ENCODE data around the gene GLIS2. TPM values are rescaled to one million over a fixed set of nuclear protein-coding genes. Genes with fewer than 3 reads are reported as not detected.
A peak's percentile ranks its signal among the peaks of the same experiment; 100 is the strongest.

GLIS2 gene
- total and polyA plus RNA-seq, 3 donors from 2014 or later = 4.8 to 15.0 (median 6.7) TPM

- WGBS, 2 donors = 78 to 80% methylated on average over 9 to 12 of the region's 12 CpGs
- Histone ChIP-seq H3K27ac (no peak overlapping the region), H3K4me1 (peaks cover 7% of the 10 kb centered on the region), H3K27me3 (no peaks in the 10 kb centered on the region), H3K36me3 (ENCODE audit: low read depth, missing control alignments) (no peaks in the 10 kb centered on the region), H3K9me3 (no peaks in the 10 kb centered on the region), H3K4me3 (no peak overlapping the region)
- intact Hi-C loops (cut with DNase I; ENCODE audit: low total_unique reads) = no loop called here
- TF ChIP-seq, protein P1, sequence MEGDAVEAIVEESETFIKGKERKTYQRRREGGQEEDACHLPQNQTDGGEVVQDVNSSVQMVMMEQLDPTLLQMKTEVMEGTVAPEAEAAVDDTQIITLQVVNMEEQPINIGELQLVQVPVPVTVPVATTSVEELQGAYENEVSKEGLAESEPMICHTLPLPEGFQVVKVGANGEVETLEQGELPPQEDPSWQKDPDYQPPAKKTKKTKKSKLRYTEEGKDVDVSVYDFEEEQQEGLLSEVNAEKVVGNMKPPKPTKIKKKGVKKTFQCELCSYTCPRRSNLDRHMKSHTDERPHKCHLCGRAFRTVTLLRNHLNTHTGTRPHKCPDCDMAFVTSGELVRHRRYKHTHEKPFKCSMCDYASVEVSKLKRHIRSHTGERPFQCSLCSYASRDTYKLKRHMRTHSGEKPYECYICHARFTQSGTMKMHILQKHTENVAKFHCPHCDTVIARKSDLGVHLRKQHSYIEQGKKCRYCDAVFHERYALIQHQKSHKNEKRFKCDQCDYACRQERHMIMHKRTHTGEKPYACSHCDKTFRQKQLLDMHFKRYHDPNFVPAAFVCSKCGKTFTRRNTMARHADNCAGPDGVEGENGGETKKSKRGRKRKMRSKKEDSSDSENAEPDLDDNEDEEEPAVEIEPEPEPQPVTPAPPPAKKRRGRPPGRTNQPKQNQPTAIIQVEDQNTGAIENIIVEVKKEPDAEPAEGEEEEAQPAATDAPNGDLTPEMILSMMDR (IDR thresholded peaks at IDR 0.05) = no peak
- TF ChIP-seq POLR2A (IDR thresholded peaks at IDR 0.05) = no peak
- no peak for DNase-seq
Observed at GRCh38 chr16:4337540-4338088, 21.7 kb downstream of the GLIS2 start.

- Histone ChIP-seq H3K27ac (no peak overlapping the region), H3K27me3 (no peaks in the 10 kb centered on the region), H3K4me1 (peaks cover 7% of the 10 kb centered on the region), H3K36me3 (ENCODE audit: low read depth, missing control alignments) (no peaks in the 10 kb centered on the region), H3K4me3 (no peak overlapping the region), H3K9me3 (no peaks in the 10 kb centered on the region)
- intact Hi-C loops (cut with DNase I; ENCODE audit: low total_unique reads) = no loop called here
- no peak for TF ChIP-seq POLR2A (IDR thresholded peaks at IDR 0.05)
- TF ChIP-seq, protein P1 (IDR thresholded peaks at IDR 0.05) = no peak
- DNase-seq = no peak
- WGBS, 2 donors = 81 to 87% methylated on average over 3 to 12 of the region's 12 CpGs
Observed at GRCh38 chr16:4338125-4338582, 22.3 kb downstream of the GLIS2 start.

DNA sequence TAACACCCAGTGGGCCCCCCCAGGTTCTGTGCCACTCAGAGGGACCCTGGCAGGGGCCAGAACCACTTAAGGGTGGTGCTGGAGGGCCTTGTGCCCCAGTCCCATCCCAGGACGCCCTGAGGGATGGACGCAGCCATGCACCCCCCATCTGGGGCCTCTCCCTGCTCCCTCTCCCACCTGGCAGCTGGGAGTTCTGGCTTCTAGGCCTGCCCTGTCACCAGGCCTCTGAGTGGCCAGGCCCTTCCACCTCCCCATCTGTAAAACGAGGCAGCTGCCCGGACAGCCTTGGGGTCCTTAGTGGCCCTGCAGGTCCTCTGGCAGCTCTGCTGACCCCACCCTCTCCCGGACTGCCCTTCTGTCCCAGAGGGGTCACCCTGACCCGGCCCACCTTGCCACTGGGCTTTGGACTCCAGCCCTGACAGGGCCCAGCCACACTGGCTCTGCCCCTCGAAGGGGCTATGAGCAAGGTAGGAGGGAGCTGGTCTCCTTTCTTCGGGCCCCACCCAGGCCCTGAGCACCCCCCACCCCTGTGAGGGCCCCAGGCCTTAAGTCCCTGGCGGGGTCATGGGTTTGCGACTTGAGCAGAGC lies 22.9 kb downstream of the GLIS2 start:
- Histone ChIP-seq H3K4me3 (no peak overlapping the region), H3K27ac (peak overlapping the region in 1 of 2 donors; percentile 13), H3K4me1 (peaks cover 7% of the 10 kb centered on the region), H3K27me3 (no peaks in the 10 kb centered on the region), H3K36me3 (ENCODE audit: low read depth, missing control alignments) (no peaks in the 10 kb centered on the region), H3K9me3 (no peaks in the 10 kb centered on the region)
- DNase-seq = no peak
- intact Hi-C loops (cut with DNase I; ENCODE audit: low total_unique reads) = no loop called here
- WGBS, 2 donors = 68% methylated on average over 10 of the region's 10 CpGs; no CpG with 5 or more reads in 1 of the 2 donors
- TF ChIP-seq POLR2A (IDR thresholded peaks at IDR 0.05) = no peak
- TF ChIP-seq, protein P1 (IDR thresholded peaks at IDR 0.05) = no peak

DNA sequence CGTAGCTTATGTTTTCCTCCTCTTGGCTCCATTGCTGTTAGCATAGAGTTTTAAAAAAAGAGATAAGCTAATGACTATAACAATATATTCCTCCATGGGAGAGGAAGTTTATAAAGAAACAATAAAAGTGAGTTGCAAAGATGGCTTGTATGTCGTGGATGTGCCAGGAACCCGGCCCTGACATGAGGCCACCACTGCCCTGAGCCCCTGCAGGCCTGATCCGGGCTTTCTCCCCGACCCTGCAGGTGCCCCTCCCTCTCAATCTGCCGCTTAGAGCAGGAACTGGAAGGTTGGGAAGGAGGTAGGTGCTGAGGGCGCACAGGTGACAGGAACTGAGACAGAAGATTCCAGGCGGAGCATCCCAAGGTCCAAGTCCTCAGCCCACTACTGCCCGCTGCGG lies 23.6 kb downstream of the GLIS2 start:
- no peak overlapping the region for H3K27ac ChIP-seq
- DNase-seq = no peak
- TF ChIP-seq, protein P1 (IDR thresholded peaks at IDR 0.05) = no peak
- TF ChIP-seq POLR2A (IDR thresholded peaks at IDR 0.05) = no peak
- H3K27me3 ChIP-seq = no peaks in the 10 kb centered on the region
- no peak overlapping the region for H3K4me3 ChIP-seq
- no peaks in the 10 kb centered on the region for H3K36me3 ChIP-seq (ENCODE audit: low read depth, missing control alignments)
- no peaks in the 10 kb centered on the region for H3K9me3 ChIP-seq
- intact Hi-C loops (cut with DNase I; ENCODE audit: low total_unique reads) = no loop called here
- WGBS, 2 donors = 71 to 76% methylated on average over 10 of the region's 10 CpGs
- H3K4me1 ChIP-seq = peaks cover 7% of the 10 kb centered on the region

GRCh38 chr16:4339909-4340308 lies 24.0 kb downstream of the GLIS2 start:
- DNase-seq = no peak
- Histone ChIP-seq H3K9me3 (no peaks in the 10 kb centered on the region), H3K4me1 (peaks cover 9% of the 10 kb centered on the region), H3K27me3 (no peaks in the 10 kb centered on the region), H3K36me3 (ENCODE audit: low read depth, missing control alignments) (no peaks in the 10 kb centered on the region), H3K4me3 (no peak overlapping the region), H3K27ac (no peak overlapping the region)
- TF ChIP-seq, protein P1 (IDR thresholded peaks at IDR 0.05) = no peak
- TF ChIP-seq POLR2A (IDR thresholded peaks at IDR 0.05) = no peak
- intact Hi-C loops (cut with DNase I; ENCODE audit: low total_unique reads) = no loop called here
- WGBS, 2 donors = 52 to 70% methylated on average over 10 to 14 of the region's 14 CpGs

Measured in testis (tissue), 3 donors.